ENCODE measurements around the gene TRMT10B.
"Not testable (repeated sequence)": the region's sequence is repeated elsewhere in the genome, so short reads cannot be mapped to it uniquely, and the experiment has no call there.

TRMT10B gene

DNA sequence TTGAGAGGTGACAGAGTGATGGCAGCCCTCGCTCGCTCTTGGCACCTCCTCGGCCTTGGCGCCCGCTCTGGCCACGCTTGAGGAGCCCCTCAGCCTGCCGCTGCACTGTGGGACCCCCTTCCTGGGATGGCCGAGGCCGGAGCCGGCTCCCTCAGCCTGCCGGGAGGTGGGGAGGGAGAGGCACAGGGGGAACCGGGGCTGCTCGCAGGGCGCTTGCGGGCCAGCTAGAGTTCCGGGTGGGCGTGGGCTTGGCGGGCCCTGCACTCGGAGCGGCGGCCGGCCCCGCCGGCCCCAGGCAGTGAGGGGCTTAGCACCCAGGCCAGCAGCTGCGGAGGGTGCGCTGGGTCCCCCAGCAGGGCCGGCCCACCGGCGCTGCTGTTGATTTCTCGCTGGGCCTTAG lies 1.9 kb upstream of the TRMT10B start:
- ATAC-seq, result not testable (repeated sequence)

DNA sequence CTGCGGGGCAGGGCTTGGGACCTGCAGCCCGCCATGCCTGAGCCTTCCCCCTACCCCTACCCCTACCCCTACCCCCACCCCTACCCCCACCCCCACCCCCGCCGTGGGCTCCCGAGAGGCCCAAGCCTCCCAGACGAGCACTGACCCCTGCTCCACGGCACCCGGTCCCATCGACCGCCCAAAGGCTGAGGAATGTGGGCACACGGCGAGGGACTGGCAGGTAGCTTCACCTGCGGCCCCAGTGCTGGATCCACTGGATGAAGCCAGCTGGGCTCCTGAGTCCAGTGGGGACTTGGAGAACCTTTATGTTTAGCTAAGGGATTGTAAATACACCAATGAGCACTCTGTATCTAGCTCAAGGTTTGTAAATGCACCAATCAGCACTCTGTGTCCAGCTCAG lies 1.5 kb upstream of the TRMT10B start:
- not testable (repeated sequence) for ATAC-seq

GRCh38 chr9:37752642-37753488 lies 740 bp upstream of the TRMT10B start:
- no peak for ATAC-seq

DNA sequence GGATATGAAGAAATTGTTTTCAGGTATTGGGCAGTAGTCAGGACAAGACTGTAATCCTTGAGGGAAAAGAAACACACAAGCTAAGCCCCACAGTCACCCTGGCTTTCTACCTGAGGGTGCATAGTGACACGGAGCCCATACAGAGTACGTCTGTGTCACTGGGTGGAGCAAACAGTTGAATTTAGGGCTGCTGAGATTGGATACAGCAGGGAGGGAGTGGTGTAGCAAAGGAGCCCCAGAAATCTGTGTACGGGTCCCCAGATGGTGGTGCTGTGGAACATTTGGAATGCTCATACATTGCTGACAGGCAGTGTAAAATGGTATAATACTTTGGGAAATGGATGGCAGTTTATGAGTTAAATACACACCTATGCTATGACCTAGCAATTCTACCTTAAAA lies 5.1 kb downstream of the TRMT10B start:
- no peak for ATAC-seq

- no peak for ATAC-seq
Measured at GRCh38 chr9:37760416-37761161, 7.0 kb downstream of the TRMT10B start.

- ATAC-seq, result no peak
Measured at GRCh38 chr9:37761511-37761910, 7.9 kb downstream of the TRMT10B start.

DNA sequence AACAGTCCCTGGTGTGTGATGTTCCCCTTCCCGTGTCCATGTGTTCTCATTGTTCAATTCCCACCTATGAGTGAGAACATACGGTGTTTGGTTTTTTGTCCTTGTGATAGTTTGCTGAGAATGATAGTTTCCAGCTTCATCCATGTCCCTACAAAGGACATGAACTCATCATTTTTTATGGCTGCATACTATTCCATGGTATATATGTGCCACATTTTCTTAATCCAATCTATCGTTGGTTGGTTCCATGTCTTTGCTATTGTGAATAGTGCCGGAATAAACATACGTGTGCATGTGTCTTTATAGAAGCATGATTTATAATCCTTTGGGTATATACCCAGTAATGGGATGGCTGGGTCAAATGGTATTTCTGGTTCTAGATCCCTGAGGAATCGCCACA lies 11.7 kb downstream of the TRMT10B start:
- ATAC-seq, result not testable (repeated sequence)

- ATAC-seq, result no peak
Measured at GRCh38 chr9:37769306-37769705, 15.7 kb downstream of the TRMT10B start.

DNA sequence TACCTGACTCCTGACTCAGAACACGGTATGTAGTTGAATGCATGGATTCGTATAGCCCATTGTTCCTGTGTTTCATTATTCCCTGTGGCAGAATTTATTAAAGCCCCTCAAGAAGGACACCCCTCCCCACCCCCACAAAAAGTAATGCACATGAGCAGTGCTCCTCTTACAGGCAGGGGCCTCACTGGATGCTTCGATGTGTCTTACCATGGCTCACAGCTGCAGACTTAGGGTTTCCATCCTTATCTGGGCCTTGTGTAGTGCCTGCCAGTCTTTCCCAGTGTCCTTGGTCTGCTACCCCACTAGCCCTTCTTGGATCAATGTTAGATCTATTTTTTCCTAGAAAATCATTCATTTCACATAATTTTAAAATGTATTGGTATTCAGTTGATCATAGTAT lies 16.4 kb downstream of the TRMT10B start:
- ATAC-seq, result no peak

DNA sequence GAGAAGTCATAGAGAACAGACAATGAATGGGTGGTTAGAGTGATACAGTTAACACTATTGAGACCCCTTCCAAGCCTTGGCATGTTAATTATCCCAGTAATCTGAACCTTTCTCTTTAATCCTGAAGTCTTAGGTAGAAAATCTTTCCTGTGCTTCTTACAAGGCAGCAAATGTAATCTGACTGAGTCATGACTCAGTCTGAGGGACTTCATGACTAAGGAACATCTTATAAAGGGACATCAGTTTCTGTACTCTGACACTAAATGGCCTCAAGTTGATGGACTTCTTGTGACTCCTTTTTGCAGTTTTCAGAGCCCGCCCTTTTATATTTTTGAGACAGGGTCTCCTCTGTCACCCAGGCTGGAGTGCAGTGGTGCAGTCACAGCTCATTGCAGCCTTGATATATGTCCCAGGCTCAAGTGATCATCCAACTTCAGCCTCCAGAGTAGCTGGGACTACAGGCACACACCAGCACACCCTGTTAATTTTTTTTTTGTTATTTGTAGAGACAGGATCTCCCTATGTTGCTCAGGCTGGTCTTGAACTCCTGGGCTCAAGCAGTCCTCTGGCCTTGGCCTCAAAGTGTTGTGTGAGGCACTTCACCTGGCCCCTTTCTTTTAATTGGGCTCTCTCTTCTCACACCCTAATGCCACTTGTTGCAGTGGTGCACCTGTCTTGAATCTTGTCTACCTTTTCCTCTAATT lies 21.8 kb downstream of the TRMT10B start:
- ATAC-seq, result no peak

DNA sequence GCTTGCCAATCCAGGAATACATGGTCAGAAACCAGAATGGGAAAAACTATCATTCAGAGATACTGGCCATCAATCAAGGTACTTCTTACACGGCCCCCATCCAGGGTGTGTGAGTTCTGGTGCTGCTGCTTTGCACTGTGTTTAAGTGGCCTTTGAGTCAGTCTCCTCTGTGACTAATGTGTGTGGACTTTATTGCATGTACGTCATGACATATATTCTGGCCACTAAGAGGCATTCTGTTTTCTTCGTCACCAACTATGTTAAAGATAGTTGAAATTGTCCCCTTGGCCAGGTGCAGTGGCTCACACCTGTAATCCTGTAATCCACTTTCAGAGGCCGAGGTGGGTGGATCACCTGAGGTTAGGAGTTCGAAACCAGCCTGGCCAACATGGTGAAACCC lies 22.7 kb downstream of the TRMT10B start:
- no peak for ATAC-seq

DNA sequence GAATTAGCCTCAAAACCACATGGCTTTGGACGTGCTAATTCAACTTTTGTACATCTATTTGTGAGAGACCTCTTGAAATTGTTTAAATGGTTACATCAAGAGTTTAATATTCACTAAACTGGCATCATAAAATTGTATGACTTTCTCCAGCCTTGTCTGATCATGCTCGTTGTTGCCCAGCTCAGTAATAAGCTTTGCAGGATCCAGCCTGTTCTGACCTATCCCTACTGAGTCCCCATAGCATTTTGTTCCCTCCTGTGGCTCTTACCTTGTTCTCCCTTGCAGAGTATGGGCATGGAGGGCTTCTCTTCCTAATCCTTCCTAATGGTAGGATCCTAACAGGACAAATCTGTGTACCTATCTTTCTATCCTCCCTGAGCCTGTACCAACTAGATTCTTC lies 24.9 kb downstream of the TRMT10B start:
- no peak for ATAC-seq

DNA sequence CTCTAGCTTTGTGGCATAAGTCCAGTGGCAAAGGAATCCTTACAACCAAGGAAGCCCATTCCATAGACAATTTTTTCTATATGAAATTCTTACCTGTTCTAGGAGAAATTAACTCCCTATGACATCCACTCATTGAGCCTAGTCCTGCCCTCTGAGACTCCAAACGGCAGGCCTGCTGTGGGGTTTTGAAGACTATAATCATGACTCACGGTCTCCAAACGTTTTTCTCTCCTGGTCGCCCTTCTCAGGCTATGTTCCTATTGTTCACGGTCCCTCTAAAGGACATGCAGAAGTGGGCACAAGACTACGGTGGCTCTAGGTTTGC lies 30.6 kb downstream of the TRMT10B start:
- ATAC-seq, result peak; percentile 6 to 12

GRCh38 chr9:37784616-37785483 lies 31.2 kb downstream of the TRMT10B start, which contains the start of gene EXOSC3:
Gene EXOSC3, minus strand, starts transcription at chr9:37785064. Its CDS starts 20 bp downstream, at chr9:37785044.
- peak; percentile 92 for ATAC-seq

DNA sequence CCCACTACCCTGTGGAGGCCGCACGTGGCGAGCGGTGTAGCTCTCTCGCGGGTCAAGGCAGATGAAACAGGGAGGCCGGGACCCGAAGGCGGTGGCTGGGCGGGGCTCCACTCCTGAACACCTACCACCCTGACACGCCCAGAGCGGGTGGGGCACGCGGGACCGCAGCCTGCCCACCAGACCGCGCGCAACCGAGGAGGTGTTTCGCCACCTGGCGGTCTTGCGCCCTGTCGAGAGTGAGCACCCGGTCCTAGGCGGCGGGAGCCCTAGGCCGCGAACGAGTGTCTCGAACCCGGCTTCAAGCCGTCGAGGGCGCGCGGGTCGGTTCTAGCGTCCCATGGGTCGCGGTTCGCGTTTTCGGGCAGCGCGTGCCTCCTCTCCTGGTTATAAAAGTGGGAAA lies 33.5 kb downstream of the TRMT10B start:
- no peak for ATAC-seq

DNA sequence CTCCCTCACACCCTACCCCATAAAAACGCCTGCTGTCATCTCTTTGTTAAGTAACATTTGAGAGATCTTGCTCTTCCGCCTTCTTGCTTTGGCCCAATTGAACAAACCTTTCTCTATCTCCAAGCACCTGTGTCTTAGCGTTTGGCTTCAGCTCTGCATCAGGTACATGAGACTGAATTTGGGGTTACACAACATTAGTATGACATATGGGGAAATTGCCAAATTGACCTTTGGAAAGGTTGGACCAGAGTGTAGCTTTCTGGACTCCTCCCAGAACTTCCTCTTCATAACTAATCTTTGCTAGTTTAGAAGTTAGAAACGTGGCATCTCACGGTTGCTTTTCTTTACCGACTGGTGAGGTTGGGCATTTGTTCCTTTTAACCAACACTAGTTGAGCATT lies 34.7 kb downstream of the TRMT10B start:
- ATAC-seq, result no peak

DNA sequence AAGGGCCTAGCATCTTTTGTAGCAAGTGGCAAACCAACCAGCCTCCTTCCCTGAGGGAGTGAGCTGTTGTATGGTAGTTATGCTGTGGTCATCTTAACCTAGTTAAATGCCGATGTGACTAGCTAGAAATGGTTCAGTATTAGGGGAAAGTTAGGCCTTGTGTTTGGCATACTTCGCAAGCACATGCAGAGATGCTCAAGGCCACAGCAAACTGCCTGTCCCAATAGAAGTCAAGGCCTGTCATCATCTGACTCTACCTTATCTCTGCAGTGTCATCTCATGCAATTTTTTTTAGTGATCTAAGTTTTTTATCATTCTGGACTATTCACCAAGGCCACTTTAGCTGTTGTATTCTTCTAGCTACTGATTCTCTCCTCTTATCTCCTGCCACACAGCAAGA lies 36.5 kb downstream of the TRMT10B start:
- ATAC-seq, result no peak

DNA sequence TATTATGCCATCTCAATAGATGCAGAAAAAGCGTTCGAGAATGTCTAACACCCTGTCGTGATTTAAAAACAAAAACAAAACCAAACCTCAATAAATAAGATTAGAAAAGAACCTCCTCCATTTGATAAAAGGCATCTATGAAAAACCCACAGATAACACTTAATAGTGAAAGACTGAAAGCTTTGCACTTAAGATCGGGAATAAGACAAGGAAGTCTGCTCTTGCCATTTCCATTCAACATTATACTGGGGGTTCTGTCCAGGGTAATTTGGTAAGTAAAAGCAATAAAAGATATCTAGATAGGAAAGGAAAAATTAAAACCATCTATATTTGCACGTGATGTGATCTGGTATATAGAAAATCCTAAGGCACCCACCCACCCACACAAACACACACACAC lies 38.5 kb downstream of the TRMT10B start:
- ATAC-seq, result no peak

- no peak for ATAC-seq
Measured at GRCh38 chr9:37796232-37796631, 42.6 kb downstream of the TRMT10B start.

- ATAC-seq, result no peak
Measured at GRCh38 chr9:37798677-37799076, 45.1 kb downstream of the TRMT10B start.

GRCh38 chr9:37800631-37801286 lies 47.2 kb downstream of the TRMT10B start, which contains the start of gene DCAF10:
Gene DCAF10, plus strand, starts transcription at chr9:37800797. Its CDS starts 70 bp downstream, at chr9:37800867.
- peak; percentile 81 to 84 for ATAC-seq
